Upper lobe of right lung (tissue), 1 donor: ENCODE data around the gene PAX5. TPM values are rescaled to one million over a fixed set of nuclear protein-coding genes. Genes with fewer than 3 reads are reported as not detected.
A peak's percentile ranks its signal among the peaks of the same experiment; 100 is the strongest.

Experiments
- ATAC-seq: fragments of 200-7000 bp; cut with Tn5 transposase; one replicate; pipeline ENCODE4 v1.9.1; 2020; ENCODE audit warnings: mild to moderate bottlenecking, moderate library complexity
- DNase-seq: peaks from one replicate; pipeline ENCODE4 v3.0.0-alpha.2; 2020
- H3K27ac ChIP-seq: fragments of 200-600 bp; one replicate; pipeline ENCODE4 v1.8.0; 2022
- H3K27me3 ChIP-seq: fragments of 200-600 bp; one replicate; pipeline ENCODE4 v1.8.0; 2022; ENCODE audit warnings: mild to moderate bottlenecking
- H3K36me3 ChIP-seq: fragments of 200-600 bp; one replicate; pipeline ENCODE4 v1.8.0; 2022
- H3K4me1 ChIP-seq: fragments of 200-600 bp; one replicate; pipeline ENCODE4 v1.8.0; 2022
- H3K4me3 ChIP-seq: fragments of 200-600 bp; one replicate; pipeline ENCODE4 v1.8.0; 2022; ENCODE audit warnings: mild to moderate bottlenecking
- H3K9me3 ChIP-seq: fragments of 200-600 bp; one replicate; pipeline ENCODE4 v1.8.0; 2022
- CTCF ChIP-seq: fragments of 200-600 bp; IDR thresholded peaks from one replicate; pipeline ENCODE4 v1.8.0; 2022; ENCODE audit warnings: antibody characterized with exemption
- intact Hi-C: fragments of 100-400 bp; cut with DNase I; formaldehyde crosslinking; loops from one replicate; pipeline ENCODE4 v1.11.0; 2022
- total RNA-seq: library from RNA; stranded (reverse); fragmentation: NEBNext Ultra II Directional; extraction: Animal tissue kit (Norgen Biotek cat#: 25700); gene quantifications from one replicate; pipeline ENCODE4 v1.2.1, GENCODE V29; 2021
- donor health status: DM: no; HTN: yes; CAD: no; lungs with severe emphysema.

PAX5 gene
- total RNA-seq, 1 donor from 2014 or later = 0.23 TPM

GRCh38 chr9:36818965-36819870, 214.8 kb downstream of the PAX5 start:
- DNase-seq (peak; percentile 55), ATAC-seq (no peak)
- Histone ChIP-seq H3K36me3 (no peaks in the 10 kb centered on the region), H3K9me3 (no peaks in the 10 kb centered on the region), H3K27ac (no peak overlapping the region), H3K27me3 (peaks cover 28% of the 10 kb centered on the region), H3K4me1 (no peaks in the 10 kb centered on the region), H3K4me3 (peak overlapping the region; percentile 38)
- intact Hi-C loops = no loop called here
- TF ChIP-seq CTCF = no peak

- no peaks in the 10 kb centered on the region for H3K36me3 ChIP-seq
- peak overlapping the region; percentile 38 for H3K4me3 ChIP-seq
- ATAC-seq (peak; percentile 24), DNase-seq (no peak)
- no peak for TF ChIP-seq CTCF
- H3K27ac ChIP-seq = no peak overlapping the region
- H3K27me3 ChIP-seq = peaks cover 28% of the 10 kb centered on the region
- no peaks in the 10 kb centered on the region for H3K9me3 ChIP-seq
- intact Hi-C loops = no loop called here
- H3K4me1 ChIP-seq = no peaks in the 10 kb centered on the region
These were observed 215.7 kb downstream of the PAX5 start for GRCh38 chr9:36818242-36818938.

- DNase-seq (no peak), ATAC-seq (no peak)
- Histone ChIP-seq H3K36me3 (no peaks in the 10 kb centered on the region), H3K9me3 (no peaks in the 10 kb centered on the region), H3K27me3 (peaks cover 28% of the 10 kb centered on the region), H3K4me1 (no peaks in the 10 kb centered on the region), H3K4me3 (no peak overlapping the region), H3K27ac (no peak overlapping the region)
- intact Hi-C loops = no loop called here
- no peak for TF ChIP-seq CTCF
These were observed 216.8 kb downstream of the PAX5 start for GRCh38 chr9:36817160-36817834.

GRCh38 chr9:36816371-36816770, 217.7 kb downstream of the PAX5 start:
- no peaks in the 10 kb centered on the region for H3K36me3 ChIP-seq
- H3K9me3 ChIP-seq = no peaks in the 10 kb centered on the region
- ATAC-seq (no peak), DNase-seq (no peak)
- no peak overlapping the region for H3K4me3 ChIP-seq
- no peaks in the 10 kb centered on the region for H3K4me1 ChIP-seq
- H3K27me3 ChIP-seq = peaks cover 28% of the 10 kb centered on the region
- no peak for TF ChIP-seq CTCF
- intact Hi-C loops = no loop called here
- H3K27ac ChIP-seq = no peak overlapping the region

GRCh38 chr9:36815566-36816348, 218.3 kb downstream of the PAX5 start:
- H3K36me3 ChIP-seq = no peaks in the 10 kb centered on the region

More at GRCh38 chr9:36815566-36816348, 218.3 kb downstream of the PAX5 start:
- Histone ChIP-seq H3K4me3 (no peak overlapping the region), H3K9me3 (no peaks in the 10 kb centered on the region), H3K27ac (no peak overlapping the region), H3K27me3 (peaks cover 28% of the 10 kb centered on the region), H3K4me1 (no peaks in the 10 kb centered on the region)
- TF ChIP-seq CTCF = no peak
- ATAC-seq = no peak
- intact Hi-C loops = no loop called here
- no peak for DNase-seq
